Natural killer cell (primary cell): ENCODE data around the gene CFAP77. TPM values are rescaled to one million over a fixed set of nuclear protein-coding genes. Genes with fewer than 3 reads are reported as not detected.

Experiments used
- ATAC-seq, 3 donors: fragments of 150-1000 bp in 2 of 3; fragments of 200-7000 bp in 1 of 3; cut with Tn5 transposase; 1 replicate in 1 of 3; 2 replicates in 2 of 3; pipeline ENCODE4 v1.10.0; 2021; ENCODE audit warnings: mild to moderate bottlenecking in 2 of 3, moderate library complexity in 2 of 3
- DNase-seq, 2 donors: peaks; one replicate each; pipeline versions ENCODE4 v3.0.0 to v3.0.0-alpha.2; 2013 to 2021; ENCODE audit warnings: mixed read lengths in 1 of 2
- H3K27ac ChIP-seq: one replicate; pipeline ENCODE4 v1.5.1; 2013; ENCODE audit warnings: mild to moderate bottlenecking, low read length
- H3K27me3 ChIP-seq: one replicate; pipeline ENCODE4 v1.6.1; 2013; ENCODE audit warnings: low read length; ENCODE audit not compliant: control insufficient read depth, insufficient read depth
- H3K36me3 ChIP-seq: one replicate; pipeline ENCODE4 v1.6.1; 2013; ENCODE audit warnings: low read length; ENCODE audit not compliant: control insufficient read depth, insufficient read depth
- H3K4me1 ChIP-seq: one replicate; pipeline ENCODE4 v1.6.1; 2013; ENCODE audit warnings: low read length; ENCODE audit not compliant: control insufficient read depth, insufficient read depth
- H3K4me3 ChIP-seq: one replicate; pipeline ENCODE4 v1.5.1; 2013; ENCODE audit warnings: low read length
- H3K9me3 ChIP-seq: one replicate; pipeline ENCODE4 v1.6.1; 2013; ENCODE audit warnings: low read length; ENCODE audit not compliant: control insufficient read depth, insufficient read depth
- H3K27ac Mint-ChIP-seq, 2 donors: one replicate each; pipeline ENCODE4 v1.8.0; 2022; ENCODE audit warnings: mild to moderate bottlenecking in 2 of 2, mixed read lengths in 2 of 2, moderate library complexity in 1 of 2
- H3K27me3 Mint-ChIP-seq, 2 donors: one replicate each; pipeline ENCODE4 v1.8.0; 2022; ENCODE audit warnings: low read depth in 2 of 2, mixed read lengths in 2 of 2
- H3K36me3 Mint-ChIP-seq: one replicate; pipeline ENCODE4 v1.8.0; 2022; ENCODE audit warnings: mixed read lengths
- H3K4me1 Mint-ChIP-seq, 2 donors: one replicate each; pipeline ENCODE4 v1.8.0; 2022; ENCODE audit warnings: mixed read lengths in 2 of 2
- H3K4me3 Mint-ChIP-seq: one replicate; pipeline ENCODE4 v1.8.0; 2022; ENCODE audit warnings: mild to moderate bottlenecking, moderate library complexity, mixed read lengths
- H3K9me3 Mint-ChIP-seq, 2 donors: one replicate each; pipeline ENCODE4 v1.8.0; 2022; ENCODE audit warnings: mixed read lengths in 2 of 2
- WGBS: methylation state at CpG from one replicate; pipeline ENCODE4 v1.1.7; 2013; ENCODE audit warnings: missing lambda C conversion rate; ENCODE audit not compliant: insufficient coverage; 5-methylcytosine and 5-hydroxymethylcytosine counted together
- intact Hi-C: fragments of 100-400 bp; cut with micrococcal nuclease; formaldehyde crosslinking; loops from one replicate; pipeline ENCODE4 v1.14.2; 2022
- total RNA-seq, 4 donors: library from RNA; stranded (reverse); fragments of 120-200 nt in 1 of 4; gene quantifications; one replicate each; pipeline versions ENCODE4 v1.2.3 to v1.2.4, GENCODE V29; 2013 to 2022
- TF ChIP-seq, protein P1 (sequence below): fragments of 200-600 bp; IDR thresholded peaks from one replicate; pipeline ENCODE4 v1.8.0; 2022; ENCODE audit warnings: antibody characterized with exemption

CFAP77 gene
- total RNA-seq, 3 donors from 2014 or later (not counting 1 experiment from before 2014, with no cell fraction given), result not detected

DNA sequence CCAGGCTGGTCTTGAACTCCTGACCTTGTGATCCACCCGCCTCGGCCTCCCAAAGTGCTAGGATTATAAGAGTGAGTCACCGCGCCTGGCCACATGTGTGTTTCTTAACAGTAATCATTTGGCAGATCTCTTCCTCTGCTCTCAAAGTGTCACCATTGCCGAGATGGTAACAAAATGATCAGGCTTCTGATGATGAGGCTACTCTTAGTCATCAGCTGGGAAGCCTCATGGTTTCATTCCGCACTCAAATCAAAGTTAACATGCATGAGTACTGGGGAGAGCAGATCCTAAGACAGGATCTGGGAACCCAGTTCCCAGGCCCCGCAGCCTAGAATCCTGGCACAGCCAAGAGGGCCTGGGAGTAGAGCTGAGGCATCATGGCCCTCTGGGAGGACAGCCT lies 199.8 kb downstream of the CFAP77 start:
- H3K36me3 ChIP-seq, result peaks cover 46% of the 10 kb centered on the region
- no peak overlapping the region for H3K27ac ChIP-seq
- ATAC-seq, result no peak
- no peak overlapping the region for H3K27ac Mint-ChIP-seq
- H3K27me3 Mint-ChIP-seq, result no peaks in the 10 kb centered on the region
- DNase-seq, result no peak
- no peaks in the 10 kb centered on the region for H3K9me3 Mint-ChIP-seq
- TF ChIP-seq, protein P1, sequence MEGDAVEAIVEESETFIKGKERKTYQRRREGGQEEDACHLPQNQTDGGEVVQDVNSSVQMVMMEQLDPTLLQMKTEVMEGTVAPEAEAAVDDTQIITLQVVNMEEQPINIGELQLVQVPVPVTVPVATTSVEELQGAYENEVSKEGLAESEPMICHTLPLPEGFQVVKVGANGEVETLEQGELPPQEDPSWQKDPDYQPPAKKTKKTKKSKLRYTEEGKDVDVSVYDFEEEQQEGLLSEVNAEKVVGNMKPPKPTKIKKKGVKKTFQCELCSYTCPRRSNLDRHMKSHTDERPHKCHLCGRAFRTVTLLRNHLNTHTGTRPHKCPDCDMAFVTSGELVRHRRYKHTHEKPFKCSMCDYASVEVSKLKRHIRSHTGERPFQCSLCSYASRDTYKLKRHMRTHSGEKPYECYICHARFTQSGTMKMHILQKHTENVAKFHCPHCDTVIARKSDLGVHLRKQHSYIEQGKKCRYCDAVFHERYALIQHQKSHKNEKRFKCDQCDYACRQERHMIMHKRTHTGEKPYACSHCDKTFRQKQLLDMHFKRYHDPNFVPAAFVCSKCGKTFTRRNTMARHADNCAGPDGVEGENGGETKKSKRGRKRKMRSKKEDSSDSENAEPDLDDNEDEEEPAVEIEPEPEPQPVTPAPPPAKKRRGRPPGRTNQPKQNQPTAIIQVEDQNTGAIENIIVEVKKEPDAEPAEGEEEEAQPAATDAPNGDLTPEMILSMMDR, result no peak
- no peaks in the 10 kb centered on the region for H3K4me1 ChIP-seq
- H3K9me3 ChIP-seq, result no peaks in the 10 kb centered on the region
- H3K27me3 ChIP-seq, result no peaks in the 10 kb centered on the region
- no peaks in the 10 kb centered on the region for H3K36me3 Mint-ChIP-seq
- H3K4me3 ChIP-seq, result no peak overlapping the region
- WGBS, result 95% methylated on average over 7 of the region's 7 CpGs
- intact Hi-C loops, result no loop called here
- H3K4me1 Mint-ChIP-seq, result no peaks in the 10 kb centered on the region
- H3K4me3 Mint-ChIP-seq, result no peak overlapping the region

DNA sequence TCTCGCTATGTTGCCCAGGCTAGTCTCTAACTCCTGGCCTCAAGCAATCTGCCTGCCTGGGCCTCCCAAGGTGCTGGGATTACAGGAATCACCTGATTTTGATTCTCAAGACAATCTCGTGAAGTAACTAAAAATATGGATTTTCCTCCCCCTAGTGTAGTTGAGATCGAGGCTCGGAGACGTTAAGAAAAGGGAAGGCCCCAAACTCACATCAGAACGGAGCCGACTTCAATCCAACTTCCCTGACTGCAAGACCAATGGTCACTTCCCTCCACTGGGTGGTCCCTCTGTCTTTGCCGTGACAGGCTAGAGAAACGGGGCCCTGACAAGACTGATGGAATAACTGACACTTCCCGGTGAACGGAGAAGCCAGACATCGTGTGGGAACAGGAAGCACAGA lies 200.7 kb downstream of the CFAP77 start:
- H3K4me1 Mint-ChIP-seq, result no peaks in the 10 kb centered on the region
- no peaks in the 10 kb centered on the region for H3K27me3 Mint-ChIP-seq
- 92% methylated on average over 12 of the region's 12 CpGs for WGBS
- ATAC-seq (no peak), DNase-seq (no peak)
- no peaks in the 10 kb centered on the region for H3K27me3 ChIP-seq
- intact Hi-C loops, result no loop called here
- peaks cover 6% of the 10 kb centered on the region for H3K36me3 Mint-ChIP-seq
- no peak overlapping the region for H3K4me3 Mint-ChIP-seq
- no peaks in the 10 kb centered on the region for H3K9me3 Mint-ChIP-seq
- TF ChIP-seq, protein P1, result no peak
- H3K27ac Mint-ChIP-seq, result no peak overlapping the region
- no peaks in the 10 kb centered on the region for H3K4me1 ChIP-seq
- H3K4me3 ChIP-seq, result no peak overlapping the region
- peaks cover 47% of the 10 kb centered on the region for H3K36me3 ChIP-seq
- no peaks in the 10 kb centered on the region for H3K9me3 ChIP-seq
- no peak overlapping the region for H3K27ac ChIP-seq

DNA sequence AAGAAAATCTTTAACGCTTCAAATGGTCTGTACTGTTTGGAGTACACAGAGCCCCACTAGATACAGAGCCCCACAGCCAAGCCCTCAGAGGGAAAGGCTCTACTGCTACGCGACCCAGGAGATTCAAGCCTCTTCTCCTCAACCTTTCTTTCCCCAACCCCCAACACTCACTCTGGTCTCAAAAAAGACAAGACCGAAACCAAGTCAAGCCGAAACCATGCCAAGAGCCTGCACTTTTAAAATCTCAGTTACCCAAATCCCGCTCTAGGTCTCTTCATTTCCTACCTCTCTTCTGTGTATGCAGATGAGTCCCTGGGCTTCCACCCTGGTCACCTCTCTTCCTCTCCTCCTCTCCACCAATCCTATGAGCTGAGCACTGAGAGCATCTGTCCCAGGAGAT lies 204.3 kb downstream of the CFAP77 start:
- intact Hi-C loops, result no loop called here
- DNase-seq (no peak), ATAC-seq (no peak)
- TF ChIP-seq, protein P1, result no peak
- 81% methylated on average over 6 of the region's 6 CpGs for WGBS
- H3K27me3 ChIP-seq, result no peaks in the 10 kb centered on the region
- peaks cover 45% of the 10 kb centered on the region for H3K36me3 ChIP-seq
- no peaks in the 10 kb centered on the region for H3K9me3 ChIP-seq
- no peak overlapping the region for H3K4me3 Mint-ChIP-seq
- H3K27ac ChIP-seq, result no peak overlapping the region
- H3K36me3 Mint-ChIP-seq, result peaks cover 27% of the 10 kb centered on the region
- no peaks in the 10 kb centered on the region for H3K9me3 Mint-ChIP-seq
- no peak overlapping the region for H3K27ac Mint-ChIP-seq
- H3K4me3 ChIP-seq, result no peak overlapping the region
- no peaks in the 10 kb centered on the region for H3K27me3 Mint-ChIP-seq
- H3K4me1 Mint-ChIP-seq, result peaks cover 12% of the 10 kb centered on the region in 2 donors
- no peaks in the 10 kb centered on the region for H3K4me1 ChIP-seq

DNA sequence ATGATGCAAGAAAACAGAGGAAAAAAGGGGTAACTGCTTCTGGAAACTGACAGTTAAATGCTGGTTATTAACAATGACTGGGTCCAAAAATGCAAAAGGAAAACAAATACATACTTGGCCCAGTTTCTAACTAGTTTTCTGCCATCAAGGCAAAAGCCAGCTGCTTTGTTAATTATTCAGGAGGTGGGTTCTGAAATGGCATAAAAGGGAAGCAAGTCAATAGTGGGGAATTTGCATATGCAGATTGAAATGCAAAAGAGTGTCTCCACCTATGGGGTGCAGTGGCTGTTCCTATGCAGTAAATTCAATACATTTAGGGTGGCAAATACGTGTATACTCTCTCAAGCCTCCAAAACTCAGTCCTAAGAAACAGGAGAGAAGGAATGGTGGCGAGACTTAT lies 205.8 kb downstream of the CFAP77 start:
- H3K27me3 Mint-ChIP-seq, result no peaks in the 10 kb centered on the region
- Histone ChIP-seq H3K27me3 (no peaks in the 10 kb centered on the region), H3K9me3 (no peaks in the 10 kb centered on the region), H3K4me1 (no peaks in the 10 kb centered on the region), H3K27ac (no peak overlapping the region), H3K36me3 (peaks cover 41% of the 10 kb centered on the region), H3K4me3 (no peak overlapping the region)
- peaks cover 27% of the 10 kb centered on the region for H3K36me3 Mint-ChIP-seq
- peaks cover 12% of the 10 kb centered on the region in 2 donors for H3K4me1 Mint-ChIP-seq
- no peak overlapping the region for H3K27ac Mint-ChIP-seq
- ATAC-seq, result no peak
- H3K9me3 Mint-ChIP-seq, result no peaks in the 10 kb centered on the region
- intact Hi-C loops, result no loop called here
- DNase-seq, result no peak
- TF ChIP-seq, protein P1, result no peak
- no CpG with 5 or more reads among the region's 2 CpGs for WGBS
- H3K4me3 Mint-ChIP-seq, result no peak overlapping the region
